ENCODE data around the gene TAF1. TPM values are rescaled to one million over a fixed set of nuclear protein-coding genes. Genes with fewer than 3 reads are reported as not detected.
A peak's percentile ranks its signal among the peaks of the same experiment; 100 is the strongest.

TAF1 gene
- total and polyA plus RNA-seq, 10 of the 15 experiments (the other 5 are each of a cell fraction or from before 2014, with no cell fraction given) = 4.1 to 24.2 (median 17.2) TPM

- TF ChIP-seq ZNF687 (IDR thresholded peaks at IDR 0.05) (no peak), ZNF592 (IDR thresholded peaks at IDR 0.05) (no peak), EZH2 (IDR thresholded peaks at IDR 0.05; ENCODE audit: borderline replicate concordance, control insufficient read depth, low read depth, low read length) (no peak), KAT2A (conservative IDR thresholded peaks at IDR 0.05; ENCODE audit: control insufficient read depth, low read depth, low read length) (no peak), ETV6 (conservative IDR thresholded peaks at IDR 0.05 in 1 of 2, IDR thresholded peaks at IDR 0.05 in 1 of 2; ENCODE audit: borderline replicate concordance in 1 of 2, low read depth in 1 of 2) (peak in 1 of 2 experiments; percentile 70; a peak in 2 of 4 replicates), RAD21 (IDR thresholded peaks at IDR 0.05; ENCODE audit: insufficient read depth, low read depth, low read length) (no peak), BCL11A (IDR thresholded peaks at IDR 0.05; ENCODE audit: low read depth, low read length) (no peak), SMAD5 (IDR thresholded peaks at IDR 0.05; ENCODE audit: low read depth) (no peak), PAX8 (IDR thresholded peaks at IDR 0.05) (no peak), NFYA (IDR thresholded peaks at IDR 0.05; ENCODE audit: borderline replicate concordance, low read depth, low read length) (peak; percentile 49), ATF2 (IDR thresholded peaks at IDR 0.05; ENCODE audit: low read length) (no peak), IRF5 (IDR thresholded peaks at IDR 0.05; ENCODE audit: borderline replicate concordance) (no peak), CBFB (IDR thresholded peaks at IDR 0.05; ENCODE audit: low read depth) (peak; percentile 33; the same call in 1 of the 2 replicates), TCF12 (IDR thresholded peaks at IDR 0.05; ENCODE audit: low read depth, low read length) (peak; percentile 43; the same call in 1 of the 2 replicates), EP300 (IDR thresholded peaks at IDR 0.05; ENCODE audit: borderline replicate concordance in 1 of 2, control insufficient read depth in 1 of 2, low read depth in 2 of 2, low read length in 2 of 2) (no peak), JUNB (IDR thresholded peaks at IDR 0.05) (no peak), PML (IDR thresholded peaks at IDR 0.05; ENCODE audit: low read length) (peak; percentile 12; the same call in 1 of the 2 replicates), LARP7 (IDR thresholded peaks at IDR 0.05) (no peak), PAX5 (IDR thresholded peaks at IDR 0.05; ENCODE audit: borderline replicate concordance, low read depth, low read length) (no peak)
These were observed at the start of gene TAF1 (continued) for GRCh38 chrX:71365875-71366673.

All from GM12878 (cell line).